ELR (cell line): ENCODE measurements around the gene ZYG11A.

Source experiments
- DNase-seq: peaks from one replicate; pipeline ENCODE4 v3.0.0-alpha.2; 2015; ENCODE audit warnings: low read depth

Gene ZYG11A

GRCh38 chr1:52877554-52877953 is 35.0 kb downstream of the ZYG11A start:
- peak; percentile 9 for DNase-seq

- DNase-seq = no peak
Measured at GRCh38 chr1:52880206-52880605, 37.6 kb downstream of the ZYG11A start.

GRCh38 chr1:52887483-52887882 is 44.9 kb downstream of the ZYG11A start:
- DNase-seq = no peak

GRCh38 chr1:52892424-52893215 is 50.1 kb downstream of the ZYG11A start:
- no peak for DNase-seq

- no peak for DNase-seq
Measured at GRCh38 chr1:52899445-52899894, 56.9 kb downstream of the ZYG11A start.

- DNase-seq = no peak
Measured at GRCh38 chr1:52900402-52900801, 57.8 kb downstream of the ZYG11A start.

- no peak for DNase-seq
Measured at GRCh38 chr1:52901384-52901783, 58.8 kb downstream of the ZYG11A start.

- DNase-seq = no peak
Measured at GRCh38 chr1:52904208-52904926, 61.8 kb downstream of the ZYG11A start.

GRCh38 chr1:52904927-52905698 is 62.6 kb downstream of the ZYG11A start:
- peak; percentile 67 for DNase-seq

- DNase-seq = no peak
Measured at GRCh38 chr1:52906135-52906603, 63.6 kb downstream of the ZYG11A start.

- peak; percentile 27 for DNase-seq
Measured at GRCh38 chr1:52907068-52907811, 64.7 kb downstream of the ZYG11A start.

GRCh38 chr1:52907812-52908153 is 65.2 kb downstream of the ZYG11A start:
- no peak for DNase-seq

GRCh38 chr1:52911541-52911940 is 69.0 kb downstream of the ZYG11A start:
- DNase-seq = no peak

- no peak for DNase-seq
Measured at GRCh38 chr1:52913014-52913413, 70.5 kb downstream of the ZYG11A start.

- DNase-seq = no peak
Measured at GRCh38 chr1:52913537-52913936, 71.0 kb downstream of the ZYG11A start.

GRCh38 chr1:52914463-52914862 is 71.9 kb downstream of the ZYG11A start:
- DNase-seq = no peak

- DNase-seq = no peak
Measured at GRCh38 chr1:52915211-52915854, 72.8 kb downstream of the ZYG11A start.

- no peak for DNase-seq
Measured at GRCh38 chr1:52915855-52916220, 73.3 kb downstream of the ZYG11A start.

- no peak for DNase-seq
Measured at GRCh38 chr1:52916241-52916975, 73.8 kb downstream of the ZYG11A start.

GRCh38 chr1:52917156-52917555 is 74.6 kb downstream of the ZYG11A start:
- DNase-seq = no peak

GRCh38 chr1:52917581-52917980 is 75.0 kb downstream of the ZYG11A start:
- DNase-seq = no peak
